DMS153 (cell line): ENCODE measurements around the gene GNLY.
"Not testable (repeated sequence)": the region's sequence is repeated elsewhere in the genome, so short reads cannot be mapped to it uniquely, and the experiment has no call there.

Experiments
- DNase-seq: peaks from one replicate; lab custom pipeline; 2025; lab: John Stamatoyannopoulos, UW

The GNLY gene

GRCh38 chr2:85665264-85665937 lies 28.8 kb upstream of the GNLY start:
- DNase-seq: no peak

GRCh38 chr2:85666016-85666415 lies 28.1 kb upstream of the GNLY start:
- DNase-seq: no peak

- no peak for DNase-seq
Observed at GRCh38 chr2:85666435-85667316, 27.5 kb upstream of the GNLY start.

- no peak for DNase-seq
Observed at GRCh38 chr2:85667561-85668008, 26.6 kb upstream of the GNLY start.

GRCh38 chr2:85668009-85668856 lies 25.9 kb upstream of the GNLY start, which contains the start of gene SFTPB:
SFTPB (minus strand) TSS chr2:85668199; CDS start chr2:85668183, 16 bp downstream.
- DNase-seq: peak; percentile 58

GRCh38 chr2:85668857-85669142 lies 25.4 kb upstream of the GNLY start:
- DNase-seq: no peak

- DNase-seq: no peak
Observed at GRCh38 chr2:85669549-85669948, 24.6 kb upstream of the GNLY start.

GRCh38 chr2:85670416-85670815 lies 23.7 kb upstream of the GNLY start:
- DNase-seq: not testable (repeated sequence)

GRCh38 chr2:85672456-85672855 lies 21.7 kb upstream of the GNLY start:
- no peak for DNase-seq

GRCh38 chr2:85673716-85674375 lies 20.3 kb upstream of the GNLY start:
- no peak for DNase-seq

- DNase-seq: no peak
Observed at GRCh38 chr2:85674417-85674816, 19.7 kb upstream of the GNLY start.

- no peak for DNase-seq
Observed at GRCh38 chr2:85675427-85675826, 18.7 kb upstream of the GNLY start.

- no peak for DNase-seq
Observed at GRCh38 chr2:85675866-85676548, 18.2 kb upstream of the GNLY start.

GRCh38 chr2:85678377-85678776 lies 15.8 kb upstream of the GNLY start:
- no peak for DNase-seq

- peak; percentile 55 for DNase-seq
Observed at GRCh38 chr2:85678794-85679672, 15.1 kb upstream of the GNLY start.

- DNase-seq: no peak
Observed at GRCh38 chr2:85680707-85681371, 13.3 kb upstream of the GNLY start.

- DNase-seq: no peak
Observed at GRCh38 chr2:85681372-85681763, 12.8 kb upstream of the GNLY start.

- no peak for DNase-seq
Observed at GRCh38 chr2:85681776-85682175, 12.4 kb upstream of the GNLY start.

- DNase-seq: no peak
Observed at GRCh38 chr2:85682378-85682777, 11.8 kb upstream of the GNLY start.

- DNase-seq: no peak
Observed at GRCh38 chr2:85684380-85684779, 9.8 kb upstream of the GNLY start.
